SK-N-MC (cell line): ENCODE data around the gene EID3.

ENCODE experiments used
- EZH2 ChIP-seq: fragments of 200-600 bp; sonication (generic); IDR thresholded peaks from one replicate; pipeline ENCODE4 v1.6.1; 2017; ENCODE audit warnings: antibody characterized with exemption
- FOXP2 ChIP-seq: optimal IDR thresholded peaks from 2 replicates; pipeline ENCODE3; 2011; ENCODE audit warnings: mild to moderate bottlenecking, moderate library complexity; ENCODE audit not compliant: insufficient read depth; ENCODE audit errors: extremely low read length, control extremely low read depth
- POLR2AphosphoS5 ChIP-seq: IDR thresholded peaks from 2 replicates; pipeline ENCODE4 v1.6.1; 2012; ENCODE audit warnings: mild to moderate bottlenecking, low read depth, low read length, borderline replicate concordance

- TF ChIP-seq EZH2 (no peak), POLR2AphosphoS5 (no peak), FOXP2 (no peak)
These were observed 17.6 kb upstream of the EID3 start for GRCh38 chr12:104285740-104286515.
